ENCODE measurements around the gene MGAT2. TPM values are rescaled to one million over a fixed set of nuclear protein-coding genes. Genes with fewer than 3 reads are reported as not detected.

Gene MGAT2
- total RNA-seq, 1 donor from 2014 or later: 21.4 TPM

DNA sequence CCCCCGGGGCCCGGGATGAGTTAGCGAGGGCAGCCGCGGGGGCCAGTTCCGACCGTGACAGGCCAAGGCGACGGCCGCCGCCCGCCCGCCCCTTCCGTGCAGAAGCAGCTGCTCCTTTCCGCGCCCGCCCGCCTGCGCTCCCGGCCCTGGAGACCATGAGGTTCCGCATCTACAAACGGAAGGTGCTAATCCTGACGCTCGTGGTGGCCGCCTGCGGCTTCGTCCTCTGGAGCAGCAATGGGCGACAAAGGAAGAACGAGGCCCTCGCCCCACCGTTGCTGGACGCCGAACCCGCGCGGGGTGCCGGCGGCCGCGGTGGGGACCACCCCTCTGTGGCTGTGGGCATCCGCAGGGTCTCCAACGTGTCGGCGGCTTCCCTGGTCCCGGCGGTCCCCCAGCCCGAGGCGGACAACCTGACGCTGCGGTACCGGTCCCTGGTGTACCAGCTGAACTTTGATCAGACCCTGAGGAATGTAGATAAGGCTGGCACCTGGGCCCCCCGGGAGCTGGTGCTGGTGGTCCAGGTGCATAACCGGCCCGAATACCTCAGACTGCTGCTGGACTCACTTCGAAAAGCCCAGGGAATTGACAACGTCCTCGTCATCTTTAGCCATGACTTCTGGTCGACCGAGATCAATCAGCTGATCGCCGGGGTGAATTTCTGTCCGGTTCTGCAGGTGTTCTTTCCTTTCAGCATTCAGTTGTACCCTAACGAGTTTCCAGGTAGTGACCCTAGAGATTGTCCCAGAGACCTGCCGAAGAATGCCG, 699 bp downstream of the MGAT2 start:
- no peaks in the 10 kb centered on the region for H3K9me3 Mint-ChIP-seq (ENCODE audit: low read depth)
- peak overlapping the region; percentile 95 for H3K4me3 Mint-ChIP-seq (ENCODE audit: low read depth)
- peak; percentile 39 for DNase-seq (ENCODE audit: low spot score, unreplicated experiment)
- no peaks in the 10 kb centered on the region for H3K27me3 Mint-ChIP-seq
- peaks cover 15% of the 10 kb centered on the region for H3K36me3 Mint-ChIP-seq (ENCODE audit: insufficient read depth)
- peaks cover 22% of the 10 kb centered on the region for H3K4me1 Mint-ChIP-seq (ENCODE audit: low read depth)
- H3K27ac Mint-ChIP-seq: peak overlapping the region; percentile 56
- TF ChIP-seq, protein P1, sequence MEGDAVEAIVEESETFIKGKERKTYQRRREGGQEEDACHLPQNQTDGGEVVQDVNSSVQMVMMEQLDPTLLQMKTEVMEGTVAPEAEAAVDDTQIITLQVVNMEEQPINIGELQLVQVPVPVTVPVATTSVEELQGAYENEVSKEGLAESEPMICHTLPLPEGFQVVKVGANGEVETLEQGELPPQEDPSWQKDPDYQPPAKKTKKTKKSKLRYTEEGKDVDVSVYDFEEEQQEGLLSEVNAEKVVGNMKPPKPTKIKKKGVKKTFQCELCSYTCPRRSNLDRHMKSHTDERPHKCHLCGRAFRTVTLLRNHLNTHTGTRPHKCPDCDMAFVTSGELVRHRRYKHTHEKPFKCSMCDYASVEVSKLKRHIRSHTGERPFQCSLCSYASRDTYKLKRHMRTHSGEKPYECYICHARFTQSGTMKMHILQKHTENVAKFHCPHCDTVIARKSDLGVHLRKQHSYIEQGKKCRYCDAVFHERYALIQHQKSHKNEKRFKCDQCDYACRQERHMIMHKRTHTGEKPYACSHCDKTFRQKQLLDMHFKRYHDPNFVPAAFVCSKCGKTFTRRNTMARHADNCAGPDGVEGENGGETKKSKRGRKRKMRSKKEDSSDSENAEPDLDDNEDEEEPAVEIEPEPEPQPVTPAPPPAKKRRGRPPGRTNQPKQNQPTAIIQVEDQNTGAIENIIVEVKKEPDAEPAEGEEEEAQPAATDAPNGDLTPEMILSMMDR (IDR thresholded peaks at IDR 0.05; ENCODE audit: unreplicated experiment): peak; percentile 1

DNA sequence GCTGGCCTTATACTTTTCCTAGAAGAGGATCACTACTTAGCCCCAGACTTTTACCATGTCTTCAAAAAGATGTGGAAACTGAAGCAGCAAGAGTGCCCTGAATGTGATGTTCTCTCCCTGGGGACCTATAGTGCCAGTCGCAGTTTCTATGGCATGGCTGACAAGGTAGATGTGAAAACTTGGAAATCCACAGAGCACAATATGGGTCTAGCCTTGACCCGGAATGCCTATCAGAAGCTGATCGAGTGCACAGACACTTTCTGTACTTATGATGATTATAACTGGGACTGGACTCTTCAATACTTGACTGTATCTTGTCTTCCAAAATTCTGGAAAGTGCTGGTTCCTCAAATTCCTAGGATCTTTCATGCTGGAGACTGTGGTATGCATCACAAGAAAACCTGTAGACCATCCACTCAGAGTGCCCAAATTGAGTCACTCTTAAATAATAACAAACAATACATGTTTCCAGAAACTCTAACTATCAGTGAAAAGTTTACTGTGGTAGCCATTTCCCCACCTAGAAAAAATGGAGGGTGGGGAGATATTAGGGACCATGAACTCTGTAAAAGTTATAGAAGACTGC, 1.5 kb downstream of the MGAT2 start:
- Mint-ChIP-seq H3K4me3 (ENCODE audit: low read depth) (peak overlapping the region; percentile 95), H3K36me3 (ENCODE audit: insufficient read depth) (peaks cover 16% of the 10 kb centered on the region), H3K27ac (peak overlapping the region; percentile 52), H3K27me3 (no peaks in the 10 kb centered on the region), H3K4me1 (ENCODE audit: low read depth) (peaks cover 22% of the 10 kb centered on the region), H3K9me3 (ENCODE audit: low read depth) (no peaks in the 10 kb centered on the region)
- TF ChIP-seq, protein P1 (IDR thresholded peaks at IDR 0.05; ENCODE audit: unreplicated experiment): no peak
- no peak for DNase-seq (ENCODE audit: low spot score, unreplicated experiment)

DNA sequence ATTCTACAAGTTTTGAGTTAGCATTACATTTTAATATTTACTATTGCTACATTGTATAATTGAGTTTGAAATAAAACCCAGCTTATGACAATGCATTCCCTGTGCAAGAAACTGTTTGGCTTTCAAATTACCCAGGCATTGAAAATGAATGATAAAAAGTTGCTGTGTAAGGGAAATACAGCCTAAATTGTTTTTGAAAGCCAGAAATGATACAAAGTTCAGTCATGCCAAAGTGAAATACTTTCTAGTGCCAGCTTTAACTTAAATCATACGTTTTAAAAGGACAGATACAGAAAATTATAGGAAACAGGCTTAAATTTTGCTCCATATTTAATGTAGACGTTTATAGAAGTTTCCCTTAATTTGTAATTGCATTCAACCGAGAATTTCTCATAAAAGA, 2.8 kb downstream of the MGAT2 start:
- TF ChIP-seq, protein P1 (IDR thresholded peaks at IDR 0.05; ENCODE audit: unreplicated experiment): no peak
- no peaks in the 10 kb centered on the region for H3K9me3 Mint-ChIP-seq (ENCODE audit: low read depth)
- no peak for DNase-seq (ENCODE audit: low spot score, unreplicated experiment)
- H3K36me3 Mint-ChIP-seq (ENCODE audit: insufficient read depth): peaks cover 13% of the 10 kb centered on the region
- no peak overlapping the region for H3K4me3 Mint-ChIP-seq (ENCODE audit: low read depth)
- H3K27me3 Mint-ChIP-seq: no peaks in the 10 kb centered on the region
- no peak overlapping the region for H3K27ac Mint-ChIP-seq
- H3K4me1 Mint-ChIP-seq (ENCODE audit: low read depth): peaks cover 20% of the 10 kb centered on the region

DNA sequence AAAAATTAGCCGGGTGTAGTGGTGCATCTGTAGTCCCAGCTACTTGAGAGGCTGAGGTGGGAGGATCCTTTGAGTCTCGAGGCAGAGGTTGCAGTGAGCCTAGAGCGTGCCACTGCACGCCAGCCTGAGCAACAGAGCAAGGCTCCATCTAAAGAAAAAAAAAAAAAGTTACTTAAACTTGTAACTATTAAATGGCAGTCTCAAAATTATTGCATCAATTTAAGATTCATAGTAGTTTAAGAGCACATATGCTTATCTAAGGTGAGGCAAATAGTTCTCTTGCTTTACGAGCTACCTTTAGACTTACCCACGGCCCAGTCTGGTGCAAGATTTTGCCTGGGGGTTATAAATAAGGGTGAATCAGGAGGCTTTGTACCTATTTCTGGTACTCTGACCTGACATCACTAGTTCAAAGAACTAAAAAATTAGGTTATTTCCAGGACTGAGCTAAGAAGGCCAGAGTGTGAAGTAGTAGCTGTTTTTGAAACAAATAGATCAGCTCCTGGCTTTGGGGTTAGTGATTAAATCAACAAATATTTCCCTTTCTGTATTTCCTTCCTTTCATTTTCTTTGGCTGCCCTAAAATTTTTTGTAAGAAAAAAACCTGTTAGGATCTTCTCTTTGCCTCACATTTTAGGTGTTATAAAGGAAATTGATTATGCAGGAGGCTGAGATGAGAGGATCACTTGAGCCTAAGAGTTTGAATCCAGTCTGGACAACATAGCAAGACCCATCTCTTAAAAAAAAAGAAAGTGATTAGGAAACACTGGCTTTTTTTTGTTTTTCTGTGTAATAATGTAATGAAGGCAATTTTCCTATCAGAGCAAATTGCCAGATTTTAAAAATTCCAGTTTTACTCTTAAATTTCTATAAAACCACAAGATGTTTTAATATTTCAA, 3.6 kb downstream of the MGAT2 start:
- Mint-ChIP-seq H3K27me3 (no peaks in the 10 kb centered on the region), H3K4me3 (ENCODE audit: low read depth) (no peak overlapping the region), H3K9me3 (ENCODE audit: low read depth) (no peaks in the 10 kb centered on the region), H3K36me3 (ENCODE audit: insufficient read depth) (peaks cover 10% of the 10 kb centered on the region), H3K4me1 (ENCODE audit: low read depth) (peaks cover 18% of the 10 kb centered on the region), H3K27ac (no peak overlapping the region)
- DNase-seq (ENCODE audit: low spot score, unreplicated experiment): no peak
- TF ChIP-seq, protein P1 (IDR thresholded peaks at IDR 0.05; ENCODE audit: unreplicated experiment): no peak
